Posterior vena cava (tissue), 2 donors: ENCODE measurements around the gene CTNNAL1. TPM values are rescaled to one million over a fixed set of nuclear protein-coding genes. Genes with fewer than 3 reads are reported as not detected.
"Not testable (repeated sequence)": the region's sequence is repeated elsewhere in the genome, so short reads cannot be mapped to it uniquely, and the experiment has no call there.

Experiments used
- DNase-seq: peaks from one replicate; pipeline ENCODE4 v3.0.0-alpha.2; 2020; ENCODE audit warnings: low spot score
- intact Hi-C, 2 donors: fragments of 100-400 bp; cut with DNase I; formaldehyde crosslinking; loops; one replicate each; pipeline versions ENCODE4 v1.14.1 to v1.14.2; 2022 to 2023
- long read RNA-seq, 2 donors: library from polyadenylated mRNA; unstranded; transcript quantifications; one replicate each; pipeline ENCODE4 v2.0.0, GENCODE V29; 2020 to 2021
- total RNA-seq, 2 donors: library from RNA; stranded (reverse); fragmentation: NEBNext Ultra II Directional; extraction: Animal tissue kit (Norgen Biotek cat#: 25700); gene quantifications; one replicate each; pipeline ENCODE4 v1.2.1, GENCODE V29; 2021
- donor health status: DM: yes; HTN: yes; CAD: no.
- donor health status: DM: yes; HTN: yes; CAD: no.

CTNNAL1 gene
- total RNA-seq: 10 to 100 TPM; 36.6 to 67.8 TPM
- long read RNA-seq, donor 1, transcript CTNNAL1-201 (19 exons, 2,490 nt): major isoform, 12 of 28 reads
- long read RNA-seq, donor 1, partial matches to known transcripts: 10 of 28 reads
- long read RNA-seq, donor 1, other reads (novel, unspliced or antisense): 5 of 28 reads
- long read RNA-seq, donor 2, transcript CTNNAL1-201 (19 exons, 2,490 nt): major isoform, 42 of 97 reads
- long read RNA-seq, donor 2, partial matches to known transcripts: 30 of 97 reads
- long read RNA-seq, donor 2, other reads (novel, unspliced or antisense): 23 of 97 reads

DNA sequence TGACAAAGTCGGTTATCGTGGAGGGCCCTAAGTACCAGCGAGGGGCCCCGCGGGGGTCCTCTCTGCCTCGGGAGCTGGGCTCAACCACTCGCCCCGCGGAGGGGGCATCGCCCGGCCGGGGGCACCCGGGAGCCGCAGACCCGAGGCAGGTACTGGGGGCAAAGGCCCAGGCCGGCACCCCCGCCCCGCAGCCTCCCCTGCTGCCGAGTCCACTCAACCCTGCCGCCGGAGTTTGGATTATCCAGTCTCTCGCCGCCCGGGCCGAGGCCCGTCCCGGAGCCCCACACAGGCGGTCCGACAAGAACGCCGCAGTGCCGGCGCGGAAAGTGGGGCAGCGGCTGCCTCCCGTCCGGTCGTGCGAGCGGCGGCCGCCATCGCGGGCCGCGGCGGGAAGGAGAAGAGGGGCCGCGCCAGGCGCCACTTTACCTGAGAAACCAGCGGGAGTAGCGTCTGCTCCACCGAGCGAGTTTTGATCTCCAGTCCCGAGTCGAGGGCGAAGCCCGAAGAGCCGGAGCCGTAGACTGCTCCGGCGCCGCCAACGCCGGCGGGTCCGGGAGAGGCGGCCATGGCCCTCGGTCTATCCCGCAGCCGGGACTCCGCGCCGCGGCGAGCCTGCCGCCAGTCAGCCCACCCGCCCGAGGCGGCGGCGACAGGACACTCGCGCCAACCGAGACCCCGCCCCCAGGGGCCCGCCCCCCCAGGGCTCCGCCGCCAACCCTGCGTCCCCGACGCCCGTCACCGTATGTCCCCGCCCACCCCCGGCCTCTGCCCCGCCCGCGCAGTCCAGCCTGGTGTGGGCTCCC, at the start of gene CTNNAL1:
CTNNAL1 (minus strand) TSS at position 624 of the 803 bp plus-strand sequence; CDS start at position 567, 57 bp downstream.
- intact Hi-C loops: no loop called here
- peak; percentile 97 for DNase-seq

DNA sequence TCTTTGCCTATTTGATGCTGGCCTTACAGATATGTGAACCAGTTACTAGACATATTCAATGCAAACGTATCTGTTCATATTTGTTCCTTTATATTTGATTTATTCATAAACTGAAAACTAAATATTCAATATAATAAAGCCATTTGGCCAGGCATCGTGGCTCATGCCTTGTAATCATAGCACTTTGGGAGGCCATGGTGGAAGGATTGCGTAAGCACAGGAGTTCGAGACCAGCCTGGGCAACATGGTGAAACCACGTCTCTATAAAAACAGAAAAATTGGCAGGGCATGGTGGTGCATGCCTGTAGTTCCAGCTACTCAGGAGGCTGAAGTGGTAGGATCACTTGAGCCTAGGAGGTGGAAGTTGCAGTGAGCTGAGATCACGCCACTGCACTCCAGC, 49.2 kb upstream of the CTNNAL1 start:
- no peak for DNase-seq

DNA sequence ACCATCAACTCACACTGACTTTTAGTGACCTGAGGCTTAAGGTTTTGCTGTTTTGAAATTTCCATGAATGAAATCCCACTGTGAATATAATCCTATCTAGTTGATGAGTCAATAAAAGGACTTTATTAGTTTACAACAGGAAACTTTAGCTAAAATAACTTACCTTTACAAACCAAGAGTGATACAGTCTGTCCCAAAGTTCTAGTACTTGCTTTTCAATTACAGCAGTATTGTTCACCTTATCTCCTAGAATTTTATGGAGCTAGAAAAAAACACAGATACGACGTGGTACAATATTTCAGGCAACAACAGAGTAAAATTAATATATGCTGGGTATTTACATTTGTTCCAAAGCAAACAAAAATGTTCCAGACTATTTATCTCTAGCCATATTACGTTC, 46.9 kb upstream of the CTNNAL1 start:
- no peak for DNase-seq
- intact Hi-C loops: no loop called here

More for the DNA sequence above, 49.2 kb upstream of the CTNNAL1 start:
- intact Hi-C loops: no loop called here

DNA sequence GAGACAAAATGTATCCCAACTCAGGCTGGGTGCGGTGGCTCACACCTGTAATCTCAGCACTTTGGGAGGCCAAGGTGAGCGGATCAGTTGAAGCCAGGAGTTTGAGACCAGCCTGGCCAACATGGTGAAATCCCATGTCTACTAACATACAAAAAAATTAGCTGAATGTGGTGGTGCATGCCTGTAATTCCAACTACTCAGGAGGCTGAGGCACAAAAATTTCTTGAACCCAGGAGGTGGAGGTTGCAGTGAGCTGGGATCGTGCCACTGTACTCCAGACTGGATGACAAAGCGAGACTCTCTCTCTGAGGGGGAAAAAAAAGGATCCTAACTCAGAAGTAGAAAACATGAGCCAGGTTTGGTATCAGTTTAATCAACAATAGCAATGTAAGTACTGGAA, 39.8 kb upstream of the CTNNAL1 start:
- intact Hi-C loops, DNase-seq: not testable (repeated sequence)

- DNase-seq: no peak
- intact Hi-C loops: no loop called here
Measured at GRCh38 chr9:109052416-109052815, 39.1 kb upstream of the CTNNAL1 start.

GRCh38 chr9:109051733-109052132, 38.4 kb upstream of the CTNNAL1 start:
- intact Hi-C loops: no loop called here
- DNase-seq: no peak

DNA sequence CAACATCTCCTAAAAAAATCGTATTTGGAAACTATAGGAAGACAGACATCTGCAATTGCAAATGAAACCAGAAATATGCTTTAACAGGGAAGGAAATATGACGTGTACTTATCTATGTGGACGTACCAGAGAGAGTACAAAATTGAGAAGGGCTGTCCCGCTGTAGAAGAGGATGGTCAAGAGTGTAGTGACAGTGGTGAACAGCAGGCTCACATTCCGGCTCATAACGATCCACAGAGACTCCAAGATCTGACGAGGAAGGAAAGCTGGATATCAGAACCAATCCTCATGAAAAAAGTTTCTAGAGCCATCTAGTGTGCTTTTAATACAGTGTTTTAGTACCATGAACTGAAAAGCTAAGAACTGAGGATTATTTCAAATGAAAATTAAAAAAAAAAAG, 37.1 kb upstream of the CTNNAL1 start:
- intact Hi-C loops: no loop called here
- DNase-seq: no peak

DNA sequence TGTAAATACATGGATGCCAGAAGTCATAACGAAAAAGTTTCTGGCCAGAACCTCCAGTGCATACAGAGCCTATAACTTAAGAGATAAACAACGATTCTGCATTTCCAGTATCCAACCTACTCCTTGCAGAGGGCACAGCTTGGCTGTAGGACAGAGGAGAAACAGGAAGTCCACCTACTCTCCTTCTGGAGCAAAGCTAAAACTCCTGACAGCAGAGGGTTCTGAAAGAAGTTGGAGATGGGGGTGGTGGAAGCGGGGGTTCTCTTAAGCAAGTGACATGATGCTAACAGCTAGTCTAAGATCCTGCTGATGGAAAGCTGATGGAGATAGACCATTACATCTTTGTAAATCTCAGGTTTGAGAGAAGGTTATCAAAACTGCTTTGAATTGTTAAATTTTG, 35.5 kb upstream of the CTNNAL1 start:
- intact Hi-C loops: no loop called here
- DNase-seq: no peak

DNA sequence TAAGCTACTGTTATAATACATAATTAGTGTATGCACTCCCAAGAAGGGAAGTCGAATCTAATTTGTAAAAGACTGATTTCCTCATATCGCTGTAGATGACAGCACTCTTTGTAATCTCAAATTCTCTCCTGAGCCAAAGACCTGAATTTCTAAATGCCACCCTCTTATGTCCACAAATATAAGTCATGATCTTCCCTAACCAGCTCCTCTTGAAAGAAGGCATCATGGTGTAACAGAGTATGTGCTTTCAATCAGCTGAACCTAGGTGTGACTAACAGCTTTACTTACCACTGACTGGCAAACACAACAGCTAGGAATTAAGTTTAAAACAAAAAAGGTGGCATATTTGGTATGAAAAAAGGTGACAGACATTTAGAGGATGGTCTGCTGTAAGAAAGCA, 34.0 kb upstream of the CTNNAL1 start:
- intact Hi-C loops: no loop called here
- no peak for DNase-seq

GRCh38 chr9:109046346-109046745, 33.0 kb upstream of the CTNNAL1 start:
- DNase-seq: no peak
- intact Hi-C loops: no loop called here

GRCh38 chr9:109043578-109043977, 30.3 kb upstream of the CTNNAL1 start:
- intact Hi-C loops: no loop called here
- no peak for DNase-seq

GRCh38 chr9:109040571-109040970, 27.3 kb upstream of the CTNNAL1 start:
- DNase-seq: no peak

GRCh38 chr9:109039539-109039938, 26.2 kb upstream of the CTNNAL1 start:
- DNase-seq: no peak
- intact Hi-C loops: no loop called here

More at GRCh38 chr9:109040571-109040970, 27.3 kb upstream of the CTNNAL1 start:
- intact Hi-C loops: no loop called here

DNA sequence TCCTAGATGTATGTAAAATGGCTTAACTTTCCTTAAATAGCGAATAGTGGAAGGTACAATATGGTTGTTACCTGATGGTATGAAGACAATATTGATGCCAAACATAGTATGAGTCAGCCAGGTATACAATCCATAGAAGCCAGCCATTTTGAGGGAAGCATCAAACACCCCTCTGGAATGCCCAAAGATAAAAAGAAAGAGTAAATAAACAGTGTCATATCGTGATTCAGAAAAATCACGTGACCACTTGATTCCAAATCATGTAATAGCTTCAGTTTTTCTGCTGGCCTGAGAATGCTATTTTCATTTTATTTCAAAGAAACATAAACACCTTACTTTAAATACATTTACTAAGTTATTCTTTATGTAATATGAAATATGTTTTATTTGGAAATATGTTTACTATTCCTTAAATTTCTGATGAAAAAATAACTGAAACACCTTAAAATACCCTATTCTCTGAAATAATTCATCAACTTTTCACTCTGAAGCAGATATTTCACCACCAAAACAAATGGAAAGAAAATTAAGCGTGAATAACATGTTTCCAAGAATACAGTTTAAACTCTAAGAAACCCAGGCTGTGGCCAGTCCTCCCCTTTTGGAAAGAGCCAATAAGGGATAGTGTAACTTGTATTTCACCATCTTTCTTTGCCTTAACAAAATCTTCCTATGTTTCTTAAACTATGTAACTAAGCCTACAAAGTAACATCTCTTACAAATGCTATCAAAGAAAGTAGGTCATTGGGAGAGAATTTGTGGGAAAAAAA, 24.8 kb upstream of the CTNNAL1 start:
- intact Hi-C loops: no loop called here
- DNase-seq: no peak

DNA sequence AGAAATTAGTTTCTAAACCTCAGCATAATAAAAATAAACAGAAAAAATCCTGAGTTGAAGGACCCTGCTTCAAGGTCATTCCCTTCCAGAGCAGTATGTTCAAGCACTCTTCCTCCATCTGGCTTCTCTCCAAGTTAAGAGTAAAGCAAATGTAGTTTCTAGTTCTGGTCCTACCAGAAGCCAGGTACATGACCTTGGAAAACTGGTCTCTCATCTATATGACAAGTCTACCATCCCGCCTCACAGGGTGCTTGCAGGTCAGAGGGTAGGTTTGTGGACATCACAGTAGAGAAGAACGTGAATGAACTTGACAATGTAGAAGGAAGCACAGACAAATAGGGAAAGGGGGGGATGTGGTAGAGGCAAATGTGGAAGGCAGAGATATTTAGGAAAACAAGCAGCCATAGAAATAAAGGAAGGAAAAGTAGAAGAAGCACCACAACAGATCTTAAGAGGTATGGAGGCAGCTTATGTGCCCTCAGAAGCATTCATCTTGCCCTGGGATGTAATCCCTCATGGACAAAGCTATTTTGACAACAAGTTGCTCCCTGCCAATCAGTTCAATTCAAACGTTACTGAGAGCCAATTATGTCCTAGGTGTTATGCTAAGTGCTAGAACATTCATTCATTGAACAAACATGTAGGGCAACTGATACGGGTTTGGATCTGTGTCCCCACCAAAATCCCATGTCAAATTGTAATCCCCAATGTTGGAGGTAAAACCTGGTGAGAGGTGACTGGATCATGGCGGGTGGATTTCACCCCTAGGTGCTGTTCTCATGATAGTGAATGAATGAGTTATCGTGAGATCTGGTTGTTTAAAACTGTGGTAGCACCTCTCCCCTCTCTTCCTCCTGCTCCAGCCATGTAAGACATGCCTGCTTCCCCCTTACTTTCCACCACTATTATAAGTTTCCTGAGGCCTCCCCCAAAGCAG, 23.7 kb upstream of the CTNNAL1 start:
- intact Hi-C loops: no loop called here
- DNase-seq: no peak

DNA sequence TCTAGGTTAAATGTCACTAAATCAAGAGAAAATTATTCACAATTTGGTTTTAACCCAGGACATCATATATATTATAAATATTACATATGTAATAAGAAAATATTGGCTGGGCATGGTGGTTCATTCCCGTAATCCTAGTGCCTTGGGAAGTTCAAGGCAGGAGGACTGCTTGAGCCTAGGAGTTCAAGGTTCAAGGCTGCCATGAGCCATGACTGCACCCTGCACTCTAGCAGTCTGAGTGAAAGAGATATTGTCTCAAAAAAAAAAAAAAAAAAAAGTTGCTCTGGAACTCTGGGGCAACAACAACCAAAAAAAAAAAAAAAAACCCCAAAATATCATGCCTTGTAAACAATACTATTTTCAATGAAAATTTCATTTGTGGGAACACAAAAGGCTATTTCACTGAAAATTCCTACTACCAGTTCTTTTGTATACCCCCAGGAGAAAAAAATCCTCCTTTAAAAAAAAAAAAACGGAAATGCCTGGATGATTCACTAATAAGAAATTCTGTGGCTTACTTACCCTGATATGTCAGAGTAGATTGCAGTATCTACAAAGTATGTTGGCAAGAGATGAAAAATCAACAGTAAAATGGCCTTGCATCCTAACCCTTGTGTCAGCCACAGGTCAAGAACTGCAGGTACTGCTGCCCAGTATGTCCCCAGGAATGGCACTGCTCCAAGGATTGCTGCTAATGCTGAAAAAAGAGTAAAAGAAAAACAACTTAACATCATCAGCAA, 22.6 kb upstream of the CTNNAL1 start:
- intact Hi-C loops: no loop called here
- DNase-seq: no peak

- intact Hi-C loops: no loop called here
- DNase-seq: no peak
Measured at GRCh38 chr9:109033941-109034700, 20.8 kb upstream of the CTNNAL1 start.

- DNase-seq: no peak
- intact Hi-C loops: no loop called here
Measured at GRCh38 chr9:109031241-109031640, 17.9 kb upstream of the CTNNAL1 start.
